HG02981 (cell line): ENCODE results near the gene RBM6.
"Not testable (repeated sequence)": the region's sequence is repeated elsewhere in the genome, so short reads cannot be mapped to it uniquely, and the experiment has no call there.

Experiments
- ATAC-seq: cut with Tn5 transposase; IDR thresholded peaks from one replicate; pipeline ENCODE4 v1.9.1; 2021; ENCODE audit warnings: mild to moderate bottlenecking, moderate library complexity; ENCODE audit not compliant: unreplicated experiment

The RBM6 gene

DNA sequence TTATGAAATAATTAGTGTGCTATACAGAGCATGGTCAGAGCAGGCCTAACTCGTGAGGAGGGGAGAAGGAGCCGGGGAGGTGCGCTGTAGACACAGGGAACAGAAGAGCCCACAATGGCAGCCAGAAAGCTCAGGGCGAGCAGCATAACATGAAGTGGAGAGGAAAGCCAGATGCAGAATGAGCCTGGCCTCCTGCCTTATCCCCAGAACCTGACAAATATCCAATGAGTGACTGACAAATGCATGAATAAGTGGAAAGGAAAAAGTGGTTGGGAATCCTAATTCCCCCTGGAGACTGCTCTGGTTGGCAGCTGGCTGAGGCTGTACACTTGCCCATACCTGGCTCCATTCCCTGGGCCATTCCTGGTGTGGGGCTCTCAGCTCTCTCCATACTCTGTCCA is 27.1 kb upstream of the RBM6 start:
- ATAC-seq, result no peak

DNA sequence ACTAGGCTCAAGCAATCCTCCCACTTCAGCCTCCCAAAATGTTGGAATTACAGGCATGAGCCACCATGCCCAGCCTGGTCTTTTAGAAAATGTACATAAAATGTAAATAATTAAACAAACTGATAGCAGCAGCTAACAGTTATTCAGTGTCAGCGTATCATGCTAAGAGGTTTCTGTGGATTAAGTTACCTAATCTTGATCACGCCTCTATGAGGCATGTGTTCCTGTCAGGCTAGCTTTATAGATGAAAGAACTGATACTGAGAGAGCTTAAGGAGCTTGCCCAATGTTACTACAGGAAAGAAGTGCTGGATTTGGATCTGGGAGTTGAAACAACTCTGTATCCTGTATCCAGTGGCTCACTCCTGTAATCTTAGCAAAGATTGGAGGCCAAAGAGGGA is 25.0 kb upstream of the RBM6 start:
- ATAC-seq, result no peak

DNA sequence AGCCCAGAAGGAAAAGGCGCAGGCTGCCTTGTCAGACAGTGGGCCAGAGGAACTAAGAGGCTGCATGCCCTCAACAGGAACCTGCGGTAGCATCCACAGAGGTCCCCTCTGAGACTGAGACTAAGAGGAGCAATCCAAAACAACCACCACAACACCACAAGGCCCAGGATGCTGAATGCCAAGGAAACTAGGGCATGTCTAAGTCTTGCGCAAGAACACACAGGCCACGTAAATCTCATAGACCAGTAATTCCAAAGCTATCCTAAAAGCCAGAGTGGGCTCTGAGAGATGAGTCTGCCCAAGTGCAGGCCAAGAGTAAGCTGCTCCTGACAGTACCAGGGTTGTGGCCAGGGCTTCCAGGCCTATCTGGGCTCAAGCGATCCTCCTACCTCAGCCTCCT is 23.3 kb upstream of the RBM6 start:
- ATAC-seq, result no peak

DNA sequence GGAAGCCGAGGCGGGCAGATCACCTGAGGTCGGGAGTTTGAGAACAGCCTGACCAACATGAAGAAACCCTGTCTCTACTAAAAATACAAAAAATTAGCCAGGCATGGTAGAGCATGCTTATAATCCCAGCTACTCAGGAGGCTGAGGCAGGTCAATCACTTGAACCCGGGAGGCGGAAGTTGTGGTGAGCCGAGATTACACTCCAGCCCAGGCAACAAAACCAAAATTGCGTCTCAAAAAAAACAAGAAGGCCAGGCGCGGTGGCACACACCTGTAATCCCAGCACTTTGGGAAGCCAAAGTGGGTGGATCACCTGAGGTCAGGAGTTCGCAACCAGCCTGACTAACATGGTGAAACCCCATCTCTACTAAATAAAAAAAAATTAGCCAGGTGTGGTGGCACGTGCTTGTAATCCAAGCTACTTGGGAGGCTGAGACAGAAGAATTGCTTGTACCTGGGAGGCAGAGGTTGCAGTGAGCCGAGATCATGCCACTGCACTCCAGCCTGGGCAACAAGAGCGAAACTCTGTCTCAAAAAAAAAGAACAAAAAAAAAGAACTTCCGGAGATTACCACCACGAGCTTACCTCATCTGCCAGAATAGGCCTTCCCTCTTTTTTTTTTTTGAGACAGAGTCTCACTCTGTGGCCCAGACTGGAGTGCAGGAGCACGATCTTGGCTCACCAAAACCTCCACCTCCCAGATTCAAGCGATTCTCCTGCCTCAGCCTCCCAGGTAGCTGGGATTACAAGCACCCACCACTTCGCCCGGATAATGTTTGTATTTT is 22.0 kb upstream of the RBM6 start:
- not testable (repeated sequence) for ATAC-seq

DNA sequence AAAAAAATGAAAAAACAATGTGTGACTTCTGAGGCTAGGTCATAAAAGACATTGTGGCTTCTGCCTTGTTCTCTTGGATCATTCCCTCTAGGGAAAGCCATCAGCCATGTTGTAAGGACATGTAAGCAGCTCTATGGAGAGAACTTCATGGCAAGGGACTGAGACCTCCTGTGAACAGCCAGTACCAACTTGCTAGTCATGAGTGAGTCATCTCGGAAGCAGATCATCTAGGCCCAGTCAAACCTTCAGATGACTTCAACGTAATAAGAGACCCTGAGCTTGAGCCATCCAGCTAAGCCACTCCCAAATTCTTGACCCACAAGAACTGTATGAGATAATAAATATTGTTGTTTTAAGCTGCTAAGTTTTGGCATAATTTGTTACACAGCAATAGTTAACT is 15.3 kb upstream of the RBM6 start:
- ATAC-seq, result no peak

DNA sequence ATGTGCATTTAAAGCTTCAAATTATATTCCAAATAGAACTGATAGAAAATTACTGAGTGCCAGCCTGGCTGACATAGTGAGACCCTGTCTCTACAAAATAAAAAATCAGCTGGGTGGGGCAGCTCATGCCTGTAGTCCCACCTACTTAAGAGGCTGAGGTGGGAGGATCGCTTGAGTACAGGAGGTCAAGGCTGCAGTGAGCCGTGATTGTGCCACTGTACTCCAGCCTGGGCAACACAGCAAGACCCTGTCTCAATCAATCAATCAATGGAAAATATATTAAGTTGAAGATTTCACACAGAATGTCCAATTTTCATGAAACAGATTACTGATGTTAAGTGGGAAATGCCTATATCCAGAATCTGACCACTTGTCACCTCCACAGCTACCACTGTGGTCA is 14.5 kb upstream of the RBM6 start:
- no peak for ATAC-seq

DNA sequence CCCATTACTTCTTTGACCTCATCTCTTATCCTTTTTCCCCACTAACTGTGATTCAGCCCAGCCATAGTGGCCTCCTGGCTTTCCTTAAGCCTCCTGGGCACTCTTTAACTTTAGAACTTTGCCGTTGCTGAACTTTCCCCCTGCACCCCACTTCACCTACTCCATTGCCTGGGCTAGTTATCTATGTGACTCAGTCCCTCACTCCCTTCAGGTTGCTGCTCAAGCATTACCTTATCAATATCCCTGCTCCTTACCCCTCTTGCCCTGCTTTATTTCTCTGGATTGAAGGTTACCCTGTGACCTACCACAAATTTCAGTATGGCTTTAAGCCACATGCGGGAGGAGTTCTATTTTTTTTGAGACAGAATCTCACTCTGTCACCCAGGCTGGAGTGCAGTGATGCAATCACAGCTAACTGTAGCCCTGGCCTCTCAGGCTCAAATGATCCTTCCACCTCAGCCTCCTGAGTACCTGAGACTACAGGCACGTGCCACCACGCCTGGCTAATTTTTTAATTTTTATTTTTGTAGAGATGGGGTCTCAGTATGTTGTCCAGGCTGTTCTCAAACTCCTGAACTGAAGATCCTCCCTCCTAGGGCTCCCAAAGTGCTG is 13.7 kb upstream of the RBM6 start:
- ATAC-seq, result no peak

DNA sequence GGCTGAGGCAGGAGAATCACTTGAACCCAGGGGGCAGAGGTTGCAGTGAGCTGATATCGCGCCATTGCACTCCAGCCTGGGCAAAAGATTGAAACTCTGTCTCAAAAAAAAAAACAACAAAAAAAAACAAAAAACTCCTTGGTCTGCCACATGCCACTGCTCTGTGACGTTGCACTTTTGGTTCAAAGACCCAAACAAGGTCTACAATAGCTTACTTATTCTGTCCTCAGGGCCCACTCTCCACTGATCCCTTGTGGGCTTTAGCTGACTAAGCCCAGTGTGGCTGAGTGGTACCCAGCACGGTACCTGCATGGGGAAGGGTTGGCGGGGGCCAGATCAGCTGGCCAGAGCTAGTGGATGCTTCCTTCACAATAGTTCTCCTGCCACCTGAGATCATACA is 12.2 kb upstream of the RBM6 start:
- ATAC-seq, result no peak

DNA sequence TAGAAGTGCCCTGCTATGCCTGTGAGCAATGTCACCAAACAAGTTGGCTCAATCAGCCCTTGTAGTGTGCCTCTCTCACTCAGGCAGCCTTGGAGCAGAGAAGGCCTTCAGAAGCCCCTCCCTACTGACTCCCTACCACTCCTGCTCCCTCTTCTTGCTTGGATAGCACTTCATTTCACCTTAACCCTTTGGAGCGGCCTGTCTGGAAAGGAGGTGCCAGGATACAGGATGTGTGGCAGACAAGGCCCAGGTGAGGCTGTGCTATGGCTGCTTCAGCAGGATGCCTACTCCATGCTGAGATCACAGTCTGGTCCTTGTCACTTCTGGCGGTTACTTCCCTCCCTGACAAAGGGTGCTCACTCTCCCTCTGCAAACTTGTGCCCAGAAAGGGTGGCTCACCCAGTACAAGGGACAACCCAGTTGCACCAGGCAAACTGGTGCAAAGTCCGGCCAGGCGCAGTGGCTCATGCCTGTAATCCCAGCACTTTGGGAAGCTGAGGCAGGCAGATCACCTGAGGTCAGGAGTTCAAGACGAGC is 11.4 kb upstream of the RBM6 start:
- ATAC-seq, result no peak

DNA sequence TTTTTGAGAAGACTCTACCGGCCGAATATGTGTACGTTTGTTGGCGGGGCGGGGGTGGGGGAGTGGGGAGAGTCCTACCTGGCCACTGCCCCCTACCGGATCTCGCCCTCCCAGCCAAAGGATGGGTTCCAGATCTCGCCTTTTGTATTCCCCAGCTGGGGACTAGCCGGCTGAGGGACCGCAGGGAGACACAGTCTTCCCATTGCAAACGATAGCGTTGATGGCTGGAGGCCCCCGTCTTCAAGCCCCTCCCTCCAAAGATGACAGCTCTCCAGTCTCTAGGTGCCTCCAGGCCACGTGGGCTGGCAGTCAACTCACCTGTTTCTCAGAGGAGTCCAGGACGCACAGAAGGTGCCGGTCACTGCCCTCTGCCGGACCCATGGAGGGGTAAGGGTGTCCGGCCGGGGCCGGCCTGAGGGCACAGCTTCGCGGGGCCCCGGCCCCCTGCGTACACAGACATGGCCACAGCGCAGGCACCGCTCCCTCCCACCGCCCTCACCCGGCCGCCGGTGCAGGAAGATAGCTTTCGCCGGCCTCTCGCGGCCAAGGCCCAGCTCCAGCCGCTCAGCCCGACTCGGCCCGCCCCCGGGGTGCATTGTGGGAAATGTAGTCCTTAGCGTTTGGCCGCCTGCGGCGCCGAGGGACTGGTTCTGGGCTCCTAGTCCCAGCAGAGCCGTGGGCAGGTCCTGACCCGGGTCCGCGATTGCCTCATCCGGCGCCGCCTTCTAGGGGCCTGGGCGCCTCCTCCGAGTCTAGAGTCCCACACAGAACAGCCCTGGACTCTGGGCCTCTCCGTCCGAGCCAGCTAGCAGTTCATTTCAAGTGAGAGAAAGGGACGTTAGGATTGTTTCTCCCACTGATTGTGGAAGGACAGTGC is 10.4 kb upstream of the RBM6 start, which contains the start of gene MON1A:
Gene MON1A (minus strand): TSS at position 521 of the 877 bp plus-strand sequence. CDS start 16,465 bp downstream, outside the sequence.
- ATAC-seq, result peak; percentile 94

DNA sequence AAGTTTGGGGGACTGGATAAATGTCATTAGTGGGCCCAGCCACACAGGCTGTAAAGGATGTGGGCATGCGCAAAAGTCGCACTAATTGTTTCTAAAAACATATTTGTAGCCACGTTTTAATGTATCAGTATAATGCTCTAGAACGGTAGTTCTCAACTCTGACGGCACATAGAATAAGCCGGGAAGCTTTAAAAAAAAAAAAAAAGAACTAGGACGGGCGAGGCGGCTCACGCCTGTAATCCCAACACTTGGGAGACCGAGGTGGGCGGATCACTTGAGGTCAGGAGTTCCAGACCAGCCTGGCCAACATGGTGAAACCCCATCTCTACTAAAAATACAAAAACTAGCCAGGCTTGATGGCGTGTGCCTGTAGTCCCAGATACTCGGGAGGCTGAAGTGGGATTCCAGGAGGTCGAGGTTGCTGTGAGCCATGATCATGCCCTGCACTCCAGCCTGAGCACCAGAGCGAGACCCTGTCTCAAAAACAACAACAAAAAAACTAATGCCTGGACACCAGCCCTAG is 9.7 kb upstream of the RBM6 start:
- ATAC-seq, result no peak

DNA sequence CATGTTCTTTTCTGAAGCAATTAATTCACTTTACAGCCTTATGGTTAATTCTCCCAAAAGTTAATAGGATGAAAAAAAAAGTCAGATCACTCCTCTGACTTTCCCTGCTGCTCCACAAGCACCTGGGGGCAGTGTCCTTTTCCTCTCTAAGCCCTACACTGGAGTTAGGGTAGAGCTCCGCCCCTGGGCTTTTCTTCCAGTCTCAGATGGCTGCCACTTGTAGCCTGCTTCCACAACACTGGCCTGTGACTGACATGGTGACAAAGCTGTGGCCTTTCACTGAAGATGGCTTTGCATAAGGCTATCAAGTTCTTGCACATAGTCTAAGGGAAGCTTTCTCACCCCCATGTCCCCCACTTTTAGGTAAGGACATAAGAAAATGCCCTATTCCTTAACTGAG is 9.0 kb upstream of the RBM6 start:
- ATAC-seq, result no peak

DNA sequence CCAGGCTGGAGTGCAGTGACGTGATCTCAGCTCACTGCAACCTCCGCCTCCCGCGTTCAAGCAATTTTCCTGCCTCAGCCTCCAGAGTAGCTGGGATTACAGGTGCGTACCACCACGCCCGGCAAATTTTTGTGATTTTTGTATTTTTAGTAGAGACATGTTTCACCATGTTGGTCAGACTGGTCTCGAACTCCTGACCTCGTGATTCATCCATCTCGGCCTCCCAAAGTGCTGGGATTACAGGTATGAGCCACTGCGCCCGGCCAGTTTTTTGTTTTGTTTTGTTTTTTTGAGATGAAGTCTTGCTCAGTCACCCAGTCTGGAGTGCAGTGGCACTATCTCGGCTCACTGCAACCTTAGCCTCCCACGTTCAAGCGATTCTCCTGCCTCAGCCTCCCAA is 7.7 kb upstream of the RBM6 start:
- ATAC-seq, result not testable (repeated sequence)

DNA sequence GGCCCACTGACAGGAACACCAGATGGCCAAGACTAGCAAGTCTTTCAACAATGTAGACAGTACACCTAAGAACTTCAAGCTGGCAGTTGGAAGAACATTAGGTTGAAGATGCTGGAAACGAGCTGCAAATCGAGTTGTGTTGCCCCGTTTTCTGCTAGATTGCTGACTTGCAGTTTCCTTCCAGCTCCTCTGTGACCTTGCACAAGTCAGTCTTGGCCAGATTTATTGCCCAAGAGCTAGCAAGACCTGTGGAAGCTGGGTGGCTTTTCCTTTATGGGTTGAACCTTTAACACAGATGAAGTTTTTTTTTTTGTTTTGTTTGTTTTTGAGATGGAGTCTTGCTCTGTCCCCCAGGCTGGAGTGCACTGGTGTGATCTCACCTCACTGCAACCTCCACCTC is 2.9 kb upstream of the RBM6 start:
- ATAC-seq, result no peak

DNA sequence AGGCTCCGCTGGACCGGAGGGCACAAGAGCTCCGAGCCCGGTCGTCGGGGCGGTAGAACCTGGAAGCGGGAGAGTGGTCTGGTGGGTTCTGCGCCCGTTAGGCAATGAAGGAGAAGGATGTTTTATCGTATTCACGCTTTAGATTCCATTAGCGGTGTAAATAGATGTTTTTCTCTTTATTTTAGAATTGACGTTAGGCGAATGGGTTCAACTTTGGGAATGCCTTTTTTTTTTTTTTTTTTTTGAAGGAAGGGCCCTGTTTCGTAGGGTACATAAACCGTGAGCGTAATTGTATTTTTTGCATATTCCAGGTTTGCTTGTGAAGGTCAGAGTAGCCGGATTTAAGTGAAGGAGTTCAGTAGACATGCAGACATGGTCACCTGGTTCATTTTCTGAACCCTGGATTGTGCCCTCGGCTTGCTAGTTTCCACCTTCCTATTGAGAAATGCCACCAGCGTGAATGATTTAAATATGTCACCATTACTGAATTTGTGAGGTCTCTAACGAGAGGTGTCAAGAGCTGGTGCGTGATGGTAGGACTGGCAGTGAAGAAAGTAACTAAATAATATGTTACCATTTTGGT is 808 bp downstream of the RBM6 start:
- ATAC-seq, result peak; percentile 6

DNA sequence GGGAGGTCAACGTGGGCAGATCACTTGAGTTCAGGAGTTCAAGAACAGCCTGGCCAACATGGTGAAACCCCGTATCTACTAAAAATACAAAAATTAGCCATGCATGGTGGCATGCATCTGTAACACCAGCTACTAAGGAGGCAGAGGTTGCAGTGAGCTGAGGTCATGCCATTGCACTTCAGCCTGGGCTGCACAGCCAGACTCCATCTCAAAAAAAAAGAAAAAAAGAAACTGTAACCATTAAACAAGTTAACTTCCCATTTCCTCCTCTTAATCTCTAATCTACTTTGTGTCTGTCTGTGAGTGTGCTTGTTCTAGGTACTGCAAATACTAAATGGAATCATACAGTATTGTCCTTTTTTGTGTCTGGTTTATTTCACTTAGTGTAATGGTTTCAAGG is 2.7 kb downstream of the RBM6 start:
- no peak for ATAC-seq

DNA sequence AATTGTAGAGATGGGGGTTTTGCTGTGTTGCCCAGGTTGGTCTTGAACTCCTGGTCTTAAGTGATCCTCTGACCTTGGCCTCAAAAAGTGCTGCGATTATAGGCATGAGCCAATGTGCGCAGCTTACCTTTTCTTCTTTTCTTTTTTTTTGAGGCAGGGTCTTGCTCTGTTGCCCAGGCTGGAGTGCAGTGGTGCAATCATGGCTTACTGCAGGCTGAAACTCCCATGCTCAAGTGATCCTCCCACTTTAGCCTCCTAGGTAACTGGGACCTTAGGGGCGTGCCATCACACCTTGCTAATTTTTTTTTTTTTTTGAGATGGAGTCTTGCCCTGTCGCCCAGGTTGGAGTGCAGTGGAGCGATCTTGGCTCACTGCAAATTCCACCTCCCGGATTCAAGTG is 13.0 kb downstream of the RBM6 start:
- ATAC-seq, result no peak

DNA sequence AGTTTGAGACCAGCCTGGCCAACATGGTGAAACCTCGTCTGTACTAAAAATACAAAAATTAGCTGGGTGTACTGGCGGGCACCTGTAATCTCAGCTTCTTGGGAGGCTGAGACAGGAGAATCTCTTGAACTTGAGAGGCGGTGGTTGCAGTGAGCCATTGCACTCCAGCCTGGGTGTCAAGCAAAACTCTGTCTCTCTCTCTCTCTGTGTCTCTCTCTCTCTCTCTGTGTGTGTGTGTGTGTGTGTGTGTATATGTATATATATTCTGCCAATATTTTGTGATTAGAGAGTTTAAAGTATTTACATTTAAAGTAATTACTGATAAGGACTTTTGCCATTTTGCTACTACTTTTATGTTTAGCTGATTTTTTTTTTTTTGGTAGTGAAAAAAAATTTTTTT is 15.7 kb downstream of the RBM6 start:
- ATAC-seq, result no peak

DNA sequence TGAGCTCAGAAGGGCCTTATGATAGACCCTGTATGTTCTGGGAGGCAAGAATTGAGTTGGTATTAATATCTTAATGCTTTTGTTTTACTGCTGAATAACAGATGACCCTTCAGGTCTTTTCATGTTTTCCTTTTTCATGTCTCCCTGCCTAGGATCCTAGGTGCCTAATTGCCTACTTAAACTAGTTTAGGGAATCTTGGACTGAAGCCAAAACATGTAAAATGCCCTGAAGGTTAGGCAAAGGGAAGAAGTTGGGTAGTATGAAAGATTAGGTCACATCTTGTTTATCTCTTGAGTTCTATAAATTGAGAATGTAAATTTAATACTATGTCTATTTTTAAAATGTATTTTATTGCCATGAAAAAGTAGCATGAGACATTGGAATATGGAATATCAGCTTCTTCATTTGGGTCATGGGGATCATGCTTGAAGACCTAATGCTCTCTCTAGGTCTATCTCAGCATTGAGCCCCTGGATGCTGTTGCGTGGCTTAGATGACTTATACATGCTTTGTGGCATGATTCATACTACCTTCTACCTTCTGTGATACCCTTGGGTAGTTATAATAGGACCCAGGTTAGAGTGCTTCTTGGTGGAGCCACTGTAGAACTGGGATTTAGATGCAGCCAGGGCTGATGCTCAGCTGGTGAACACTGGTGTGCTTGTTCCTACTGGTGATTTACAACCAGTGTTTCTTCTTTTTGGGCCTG is 26.4 kb downstream of the RBM6 start:
- no peak for ATAC-seq

DNA sequence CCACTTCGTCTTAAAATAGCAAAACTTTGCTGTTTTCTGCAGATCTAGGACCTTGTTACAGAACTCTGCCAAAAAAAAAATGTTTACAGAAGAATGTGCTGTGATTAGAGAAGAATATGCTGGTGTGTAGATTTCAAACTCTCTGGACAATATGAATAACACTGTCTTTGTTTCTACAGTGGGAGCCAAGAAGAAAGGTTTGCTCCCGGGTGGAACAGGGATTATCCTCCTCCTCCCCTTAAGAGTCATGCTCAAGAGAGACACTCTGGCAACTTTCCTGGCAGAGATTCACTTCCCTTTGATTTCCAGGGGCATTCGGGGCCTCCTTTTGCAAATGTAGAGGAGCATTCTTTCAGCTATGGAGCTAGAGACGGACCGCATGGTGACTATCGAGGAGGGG is 27.3 kb downstream of the RBM6 start:
- ATAC-seq, result no peak
